Small intestine (tissue), 16 donors: ENCODE data around the gene NKX1-2. TPM values are rescaled to one million over a fixed set of nuclear protein-coding genes. Genes with fewer than 3 reads are reported as not detected.
A peak's percentile ranks its signal among the peaks of the same experiment; 100 is the strongest.

Experiments
- DNase-seq, 2 donors: peaks; one replicate each; pipeline versions ENCODE4 v3.0.0 to v3.0.0-alpha.2; 2013
- FAIRE-seq: peaks from 2 replicates; lab custom pipeline; 2012; peaks lifted over from hg19 to GRCh38; lab: Jason Lieb, UNC
- H3K27ac ChIP-seq, 3 donors: one replicate each; pipeline ENCODE4 v1.5.1; 2013; ENCODE audit warnings: low read length in 2 of 3, mild to moderate bottlenecking in 2 of 3, control low read depth in 1 of 3, inconsistent platforms in 1 of 3, low read depth in 1 of 3, moderate library complexity in 1 of 3
- H3K27me3 ChIP-seq, 3 donors: one replicate each; pipeline ENCODE4 v1.6.1; 2013; ENCODE audit warnings: low read length in 3 of 3, inconsistent platforms in 1 of 3; ENCODE audit not compliant: control insufficient read depth in 3 of 3, insufficient read depth in 3 of 3
- H3K36me3 ChIP-seq, 3 donors: one replicate each; pipeline ENCODE4 v1.6.1; 2013; ENCODE audit warnings: low read length in 3 of 3, inconsistent platforms in 1 of 3, low read depth in 1 of 3, mild to moderate bottlenecking in 1 of 3, moderate library complexity in 1 of 3; ENCODE audit not compliant: control insufficient read depth in 3 of 3, insufficient read depth in 2 of 3
- H3K4me1 ChIP-seq, 3 donors: one replicate each; pipeline ENCODE4 v1.6.1; 2013; ENCODE audit warnings: low read length in 2 of 3, inconsistent platforms in 1 of 3, low read depth in 1 of 3, mild to moderate bottlenecking in 1 of 3, moderate library complexity in 1 of 3; ENCODE audit not compliant: control insufficient read depth in 3 of 3, insufficient read depth in 2 of 3
- H3K4me3 ChIP-seq, 3 donors: one replicate each; pipeline ENCODE4 v1.5.1; 2013; ENCODE audit warnings: low read length in 3 of 3, control low read depth in 1 of 3, inconsistent platforms in 1 of 3, low read depth in 1 of 3, mild to moderate bottlenecking in 1 of 3, moderate library complexity in 1 of 3
- H3K9me3 ChIP-seq, 2 donors: one replicate each; pipeline ENCODE4 v1.6.1; 2013; ENCODE audit warnings: low read depth in 1 of 2, low read length in 1 of 2; ENCODE audit not compliant: control insufficient read depth in 2 of 2, insufficient read depth in 1 of 2
- WGBS, 3 donors: extraction: QIAGEN DNeasy Blood & Tissue Kit; methylation state at CpG; one replicate each; pipeline ENCODE4 v1.1.7; 2013; 5-methylcytosine and 5-hydroxymethylcytosine counted together
- long read RNA-seq, 10 donors: transcript quantifications; one replicate each; lab custom pipeline, GENCODE V29; 2026
- polyA plus RNA-seq, 4 donors: library from polyadenylated mRNA; stranded (reverse) in 3 of 4; unstranded in 1 of 4; fragments of 200-250 nt in 3 of 4; fragments of 120-200 nt in 1 of 4; gene quantifications; one replicate each; pipeline versions ENCODE4 v1.2.1 to v1.2.3, GENCODE V29; 2013
- donor health status: healthy with polysubstance abuse.
- donor health status: control.
- donor health status: control.
- donor health status: Bipolar disorder and iron deficiency.
- donor health status: healthy.

Gene NKX1-2
- 10 to 100 TPM in 1 of 4 donors, under 1 TPM in 1, not detected in 2; 0.06 to 13.1 TPM for polyA plus RNA-seq
- long read RNA-seq, donor 1, transcript NKX1-2-201 (2 exons, 3,364 nt): major isoform, 7 of 7 reads
- long read RNA-seq, donor 1, partial matches to known transcripts: 0 of 7 reads
- long read RNA-seq, donor 1, other reads (novel, unspliced or antisense): 0 of 7 reads
- long read RNA-seq, donor 2, partial matches to known transcripts: 0 of 11 reads
- long read RNA-seq, donor 2, other reads (novel, unspliced or antisense): 11 of 11 reads
- long read RNA-seq, donor 3, partial matches to known transcripts: 77 of 87 reads
- long read RNA-seq, donor 3, other reads (novel, unspliced or antisense): 10 of 87 reads
- long read RNA-seq, donor 4: 0 reads
- long read RNA-seq, donor 5, partial matches to known transcripts: 0 of 1 reads
- long read RNA-seq, donor 5, other reads (novel, unspliced or antisense): 0 of 1 reads
- long read RNA-seq, donor 6, partial matches to known transcripts: 67 of 70 reads
- long read RNA-seq, donor 6, other reads (novel, unspliced or antisense): 0 of 70 reads
- long read RNA-seq, donor 7: 0 reads
- long read RNA-seq, donor 8: 0 reads
- long read RNA-seq, donor 9, partial matches to known transcripts: 0 of 1 reads
- long read RNA-seq, donor 9, other reads (novel, unspliced or antisense): 0 of 1 reads
- long read RNA-seq, donor 10: 0 reads

DNA sequence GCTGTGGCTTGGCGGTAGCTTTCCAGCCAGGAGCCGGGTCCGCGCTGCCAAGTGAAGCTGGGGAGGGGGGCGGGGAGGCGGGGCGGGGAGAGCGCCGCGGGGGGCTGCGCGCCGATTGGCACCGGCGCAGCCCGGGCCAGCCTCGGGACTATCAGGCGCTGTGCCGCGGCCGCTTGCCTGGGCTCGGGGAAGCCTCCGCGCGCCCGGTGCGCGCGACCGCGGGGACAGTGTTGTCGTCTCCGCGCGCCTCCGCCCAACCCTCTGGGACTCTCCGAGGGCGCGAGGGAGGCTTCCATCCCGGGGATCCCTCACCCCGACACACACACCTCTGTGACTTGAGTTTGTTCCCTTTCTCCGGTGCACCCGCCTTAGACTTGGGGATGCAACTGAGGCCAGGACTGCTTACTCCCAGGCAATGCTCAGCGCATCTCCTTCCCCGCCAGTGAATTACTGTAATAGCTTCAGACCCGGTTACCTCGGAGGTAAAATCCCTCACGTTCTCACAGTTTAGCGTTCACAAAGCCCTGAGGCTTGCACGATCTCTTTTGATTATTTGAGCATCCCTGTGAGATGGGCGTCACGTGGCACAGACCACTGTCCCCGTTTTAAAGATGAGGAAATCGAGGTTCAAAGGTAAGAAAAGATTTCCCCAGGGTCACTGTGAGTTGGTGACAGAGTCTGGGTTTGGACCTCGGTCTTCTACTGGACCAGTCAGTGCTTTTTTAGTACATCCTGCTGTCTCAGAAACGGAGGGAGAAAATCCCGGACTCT is at the start of gene NKX1-2:
Gene NKX1-2, minus strand, starts transcription at position 24 of the 771 bp plus-strand sequence. CDS start 92 bp downstream, outside the sequence.
- Histone ChIP-seq H3K9me3 (no peaks in the 10 kb centered on the region), H3K27me3 (peaks cover 15 to 70% (median 50%) of the 10 kb centered on the region in 3 donors)
- no peak for FAIRE-seq

GRCh38 chr10:124498056-124498455 is 48.2 kb upstream of the NKX1-2 start:
- H3K4me1 ChIP-seq: no peaks in the 10 kb centered on the region
- no peak overlapping the region for H3K27ac ChIP-seq
- H3K36me3 ChIP-seq: peaks cover 0 to 40% (median 0%) of the 10 kb centered on the region in 3 donors
- H3K9me3 ChIP-seq: peaks cover 0 to 2% of the 10 kb centered on the region in 2 donors
- H3K27me3 ChIP-seq: no peaks in the 10 kb centered on the region
- DNase-seq (no peak), FAIRE-seq (no peak)
- no peak overlapping the region for H3K4me3 ChIP-seq
- WGBS, 3 donors: 89 to 93% (median 93%) methylated on average over 8 of the region's 8 CpGs

More for the DNA sequence above, at the start of gene NKX1-2:
- Histone ChIP-seq H3K4me3 (peak within 1 kb of the TSS in 2 of 3 donors; percentile 37 to 41), H3K27ac (no peak within 1 kb of the TSS), H3K36me3 (no peaks in the 10 kb centered on the region), H3K4me1 (peaks cover 2 to 18% (median 3%) of the 10 kb centered on the region in 3 donors)
- WGBS, 3 donors: 4 to 6% (median 4%) methylated on average over 49 to 57 of the region's 57 CpGs
- peak in 1 of 2 donors; percentile 80 for DNase-seq

DNA sequence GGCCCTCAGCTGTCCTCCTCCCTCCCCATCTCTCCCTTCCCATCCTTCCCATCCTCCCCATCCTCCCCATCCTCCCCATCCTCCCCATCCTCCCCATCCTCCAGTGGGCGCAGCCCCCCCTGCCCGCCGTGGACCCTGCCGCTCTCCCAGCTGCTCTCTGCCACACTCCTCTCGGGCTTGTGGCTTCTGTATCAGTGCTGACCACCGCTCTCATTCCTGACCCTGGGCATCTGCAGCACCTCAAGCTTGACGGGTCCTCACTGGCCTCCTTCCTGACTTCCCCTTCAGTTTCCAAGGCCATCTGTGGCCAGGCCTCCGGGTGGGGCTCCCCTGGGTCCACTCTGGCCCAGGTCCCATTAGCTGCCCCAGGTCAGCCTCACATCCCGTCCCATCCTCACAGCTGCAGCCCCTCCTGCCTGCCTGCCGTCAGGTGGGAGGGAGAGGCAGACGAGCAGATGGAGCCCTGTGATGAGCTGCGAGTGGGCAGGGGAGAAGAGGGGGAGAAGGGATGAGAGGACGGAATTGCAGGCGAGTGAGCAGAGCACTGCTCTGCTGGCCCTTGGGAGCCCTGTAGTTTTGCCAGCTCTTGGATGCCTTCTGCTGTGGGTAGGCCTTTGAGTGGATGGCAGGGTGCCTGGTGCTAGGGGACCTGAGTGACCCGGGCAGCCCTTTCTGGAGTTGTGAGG is 47.5 kb upstream of the NKX1-2 start:
- FAIRE-seq: no peak
- no peaks in the 10 kb centered on the region for H3K27me3 ChIP-seq
- no peak overlapping the region for H3K27ac ChIP-seq
- WGBS, 3 donors: 81 to 92% (median 92%) methylated on average over 14 to 15 of the region's 15 CpGs
- no peak for DNase-seq
- H3K9me3 ChIP-seq: peaks cover 0 to 2% of the 10 kb centered on the region in 2 donors
- no peak overlapping the region for H3K4me3 ChIP-seq
- H3K4me1 ChIP-seq: no peaks in the 10 kb centered on the region
- H3K36me3 ChIP-seq: peaks cover 0 to 42% (median 0%) of the 10 kb centered on the region in 3 donors

- Histone ChIP-seq H3K27ac (no peak overlapping the region), H3K36me3 (peaks cover 0 to 45% (median 0%) of the 10 kb centered on the region in 3 donors), H3K27me3 (no peaks in the 10 kb centered on the region), H3K4me3 (no peak overlapping the region), H3K9me3 (peaks cover 0 to 2% of the 10 kb centered on the region in 2 donors), H3K4me1 (no peaks in the 10 kb centered on the region)
- WGBS, 3 donors: 92 to 94% (median 93%) methylated on average over 24 of the region's 24 CpGs
- no peak for FAIRE-seq
- DNase-seq: no peak
Measured at GRCh38 chr10:124496620-124497019, 46.8 kb upstream of the NKX1-2 start.

DNA sequence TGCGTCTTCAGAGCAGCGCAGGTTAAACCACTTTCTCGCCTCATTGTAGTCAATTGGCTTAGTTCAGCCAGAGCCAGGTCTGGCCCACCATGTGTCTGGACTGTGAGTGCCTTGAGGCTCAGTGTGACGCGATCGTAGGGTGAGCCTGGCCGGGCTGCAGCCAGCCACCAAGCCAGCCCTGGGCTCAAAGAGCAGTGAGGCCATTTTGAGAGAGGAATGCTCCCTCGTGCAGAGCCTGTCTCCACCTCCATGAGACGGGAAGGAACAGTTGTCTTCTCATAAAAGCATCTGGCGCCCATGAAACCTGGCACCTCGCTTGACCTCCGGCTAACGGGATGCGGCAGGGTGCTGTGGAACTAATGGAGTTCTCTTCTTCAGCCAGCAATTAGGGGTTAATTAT is 46.3 kb upstream of the NKX1-2 start:
- no peak for FAIRE-seq
- 90 to 94% (median 91%) methylated on average over 14 of the region's 14 CpGs for WGBS, 3 donors
- no peaks in the 10 kb centered on the region for H3K27me3 ChIP-seq
- H3K36me3 ChIP-seq: peaks cover 0 to 45% (median 0%) of the 10 kb centered on the region in 3 donors
- H3K4me1 ChIP-seq: no peaks in the 10 kb centered on the region
- DNase-seq: no peak
- peaks cover 0 to 2% of the 10 kb centered on the region in 2 donors for H3K9me3 ChIP-seq
- no peak overlapping the region for H3K27ac ChIP-seq
- H3K4me3 ChIP-seq: no peak overlapping the region

GRCh38 chr10:124495725-124496124 is 45.9 kb upstream of the NKX1-2 start:
- no peaks in the 10 kb centered on the region for H3K9me3 ChIP-seq
- WGBS, 3 donors: 94 to 97% (median 96%) methylated on average over 11 of the region's 11 CpGs
- DNase-seq: no peak
- no peak overlapping the region for H3K27ac ChIP-seq
- no peaks in the 10 kb centered on the region for H3K4me1 ChIP-seq
- H3K36me3 ChIP-seq: peaks cover 0 to 43% (median 0%) of the 10 kb centered on the region in 3 donors
- H3K4me3 ChIP-seq: no peak overlapping the region
- FAIRE-seq: no peak
- H3K27me3 ChIP-seq: no peaks in the 10 kb centered on the region

DNA sequence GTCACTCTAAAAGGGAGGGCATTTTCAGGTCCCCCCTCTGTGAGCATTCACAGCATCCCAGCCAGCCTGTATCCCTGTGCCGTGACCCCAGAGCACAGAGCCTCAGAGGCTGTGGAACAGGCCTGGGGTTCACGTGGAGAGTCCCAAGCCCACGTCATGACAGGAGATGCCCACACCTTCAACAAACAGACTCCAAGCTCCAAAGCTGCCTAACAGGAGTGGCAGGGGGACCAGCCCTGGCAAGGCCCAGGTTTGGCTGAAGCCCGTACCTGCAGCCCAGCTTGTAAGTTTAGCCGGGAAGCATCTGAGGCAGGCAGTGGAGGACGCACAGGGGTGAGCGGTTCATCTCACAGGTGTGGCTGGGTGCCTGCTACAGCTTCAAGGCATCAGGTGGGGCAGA is 45.3 kb upstream of the NKX1-2 start:
- Histone ChIP-seq H3K4me3 (no peak overlapping the region), H3K9me3 (no peaks in the 10 kb centered on the region), H3K4me1 (no peaks in the 10 kb centered on the region), H3K27me3 (no peaks in the 10 kb centered on the region), H3K27ac (no peak overlapping the region), H3K36me3 (peaks cover 0 to 46% (median 0%) of the 10 kb centered on the region in 3 donors)
- DNase-seq (no peak), FAIRE-seq (no peak)
- 82 to 94% (median 85%) methylated on average over 7 of the region's 7 CpGs for WGBS, 3 donors
